DOHH2 (cell line): Measurements from ENCODE around the gene ALDH5A1.

Experiments used
- CTCF ChIP-seq: fragments of 200-600 bp; sonication (generic); IDR thresholded peaks from one replicate; pipeline ENCODE4 v1.5.1; 2014; ENCODE audit warnings: antibody characterized with exemption, mild to moderate bottlenecking, low read depth, low read length; ENCODE audit not compliant: poor library complexity, severe bottlenecking
- EZH2phosphoT487 ChIP-seq: fragments of 200-600 bp; sonication (generic); IDR thresholded peaks from 2 replicates; pipeline ENCODE4 v1.6.1; 2017; ENCODE audit warnings: borderline replicate concordance, mild to moderate bottlenecking, antibody characterized with exemption, low read length, moderate library complexity, mixed read lengths

- TF ChIP-seq CTCF (no peak), EZH2phosphoT487 (no peak)
These were observed 69.3 kb downstream of the ALDH5A1 start for GRCh38 chr6:24564081-24564480.
